ENCODE data around the gene GNG14. TPM values are rescaled to one million over a fixed set of nuclear protein-coding genes. Genes with fewer than 3 reads are reported as not detected.

Gene GNG14
- total and polyA plus RNA-seq, 2 of the 13 experiments (the other 11 are each of a cell fraction or from before 2014, with no cell fraction given), result not detected

GRCh38 chr19:12696366-12697335, 8.9 kb downstream of the GNG14 start, which contains the start of gene FBXW9 (continued):
- no peak for TF ChIP-seq ZNF691 (CRISPR knock-in tag; IDR thresholded peaks at IDR 0.05; ENCODE audit: borderline replicate concordance, low read depth)
- peak; percentile 94 for TF ChIP-seq KMT2B (CRISPR knock-in tag; IDR thresholded peaks at IDR 0.05)
- no peak for TF ChIP-seq ZNF17 (CRISPR knock-in tag; IDR thresholded peaks at IDR 0.05)
- TF ChIP-seq SIX1 (CRISPR knock-in tag; IDR thresholded peaks at IDR 0.05; ENCODE audit: borderline replicate concordance), result no peak
- no peak for TF ChIP-seq AHDC1 (CRISPR knock-in tag; IDR thresholded peaks at IDR 0.05; ENCODE audit: borderline replicate concordance)
- TF ChIP-seq NR2F1 (CRISPR knock-in tag; IDR thresholded peaks at IDR 0.05), result no peak
- no peak for TF ChIP-seq ZNF530 (CRISPR knock-in tag; IDR thresholded peaks at IDR 0.05; ENCODE audit: low read depth)
- no peak for TF ChIP-seq TCF12 (IDR thresholded peaks at IDR 0.05)
- TF ChIP-seq TCF12 (CRISPR knock-in tag; IDR thresholded peaks at IDR 0.05), result peak; percentile 47; the same call in 1 of the 2 replicates
- TF ChIP-seq ZFX (CRISPR knock-in tag; IDR thresholded peaks at IDR 0.05; ENCODE audit: low read depth), result peak; percentile 82
- no peak for TF ChIP-seq NFRKB (IDR thresholded peaks at IDR 0.05)
- TF ChIP-seq ZNF343 (CRISPR knock-in tag; IDR thresholded peaks at IDR 0.05), result no peak
- no peak for TF ChIP-seq ETS1 (CRISPR knock-in tag; IDR thresholded peaks at IDR 0.05)
- TF ChIP-seq TIGD3 (CRISPR knock-in tag; IDR thresholded peaks at IDR 0.05; ENCODE audit: borderline replicate concordance), result 0 out of 2 replicates have a peak, but pooled peaks have one; percentile 33
- peak; percentile 92 for TF ChIP-seq HDAC2 (CRISPR knock-in tag; IDR thresholded peaks at IDR 0.05)
- TF ChIP-seq ZNF468 (CRISPR knock-in tag; IDR thresholded peaks at IDR 0.05), result no peak
